ENCODE measurements around the gene CHRNE. TPM values are rescaled to one million over a fixed set of nuclear protein-coding genes. Genes with fewer than 3 reads are reported as not detected.
A peak's percentile ranks its signal among the peaks of the same experiment; 100 is the strongest.

CHRNE gene
- total and polyA plus RNA-seq, 2 of the 4 experiments (the other 2 are of a cell fraction) = under 0.01 to 0.21 TPM

GRCh38 chr17:4884489-4884888, 18.4 kb downstream of the CHRNE start:
- no peaks in the 10 kb centered on the region for H3K27me3 ChIP-seq (ENCODE audit: control insufficient read depth, insufficient read depth, low read length)
- peaks cover 22% of the 10 kb centered on the region for H4K20me1 ChIP-seq (ENCODE audit: insufficient read depth, low read length)
- intact Hi-C loops (cut with micrococcal nuclease) (loop anchor here (10.0 kb wide), 1 partner anchor 320 kb away; the partner anchor contains the start of gene GGT6), in situ Hi-C loops (cut with MboI; ENCODE audit: low sequenced_read_pairs) (loop anchor here (5.0 to 10.0 kb wide), 3 partner anchors 97 to 310 kb away; partner anchors contain the start of genes ARRB2, GLTPD2 and VMO1), dilution Hi-C loops (cut with HindIII; ENCODE audit: low sequenced_read_pairs, unreplicated experiment) (no loop called here)
- ATAC-seq (ENCODE audit: low read depth) (no peak), DNase-seq (no peak)
- H3K4ac ChIP-seq (ENCODE audit: low read depth, low read length) = no peak overlapping the region
- no peak overlapping the region for H2AFZ ChIP-seq (replicated peaks; ENCODE audit: low read length, poor library complexity)
- H4K5ac ChIP-seq (ENCODE audit: low read depth, low read length) = no peak overlapping the region
- H3K9me3 ChIP-seq (ENCODE audit: control insufficient read depth, insufficient read depth, low read length) = no peaks in the 10 kb centered on the region
- H3K14ac ChIP-seq (replicated peaks; ENCODE audit: low read depth, low read length) = no peak overlapping the region
- no peak overlapping the region for H4K8ac ChIP-seq (ENCODE audit: low read depth in 2 of 2, low read length in 2 of 2)
- H3K4me2 ChIP-seq (ENCODE audit: low read depth, low read length) = no peak overlapping the region
- H3K79me1 ChIP-seq (ENCODE audit: low read depth in 1 of 2, low read length in 2 of 2) = peaks cover 0 to 4% of the 10 kb centered on the region in 2 experiments; a peak in 1 of 4 replicates
- H2BK15ac ChIP-seq (ENCODE audit: low read depth, low read length) = no peak overlapping the region
- 100% methylated on average over 1 of the region's 4 CpGs; no CpG with 5 or more reads in 1 of the 2 experiments for WGBS, 2 experiments (ENCODE audit: extremely low coverage in 2 of 2, insufficient read length in 1 of 2)
- H3K36me3 ChIP-seq (ENCODE audit: control insufficient read depth, insufficient read depth, low read length) = peaks cover 46% of the 10 kb centered on the region
- H3K9me1 ChIP-seq (ENCODE audit: insufficient read depth, low read length) = no peaks in the 10 kb centered on the region
- no peak overlapping the region for H3K23ac ChIP-seq (ENCODE audit: low read depth, low read length)
- no peak overlapping the region for H2AK5ac ChIP-seq (ENCODE audit: low read depth, low read length)
- H3K4me1 ChIP-seq (ENCODE audit: control insufficient read depth, insufficient read depth, low read length) = no peaks in the 10 kb centered on the region
- H3K56ac ChIP-seq (ENCODE audit: extremely low read depth, insufficient read depth, low read length) = no peak overlapping the region
- H3K18ac ChIP-seq (ENCODE audit: low read depth, low read length) = no peak overlapping the region
- no peak overlapping the region for H3K27ac ChIP-seq (ENCODE audit: insufficient read depth, low read length)
- ChIA-PET POLR2A (ENCODE audit: unreplicated experiment) (no interaction called here), CTCF (interaction anchor here (0.6 to 1.8 kb wide), 2 partner anchors 94 to 422 kb away, joined by 3 to 6 read pairs; no protein-coding TSS in a partner anchor)
- H4K91ac ChIP-seq (ENCODE audit: insufficient read depth, low read depth, low read length) = no peak overlapping the region
- no peak overlapping the region for H3K4me3 ChIP-seq (ENCODE audit: insufficient read depth, low read depth, low read length)
- no peak overlapping the region for H2BK20ac ChIP-seq (ENCODE audit: low read depth, low read length)
- peak overlapping the region; percentile 42 for H2AK9ac ChIP-seq (replicated peaks; ENCODE audit: low read depth, low read length, poor library complexity)
- H2BK5ac ChIP-seq (ENCODE audit: low read depth, low read length, poor library complexity, severe bottlenecking) = no peak overlapping the region
- H3K9ac ChIP-seq (ENCODE audit: low read depth, low read length) = no peak overlapping the region
- TF ChIP-seq RCOR1 (IDR thresholded peaks at IDR 0.05; ENCODE audit: insufficient replicate concordance, low read length) (no peak), BHLHE40 (IDR thresholded peaks at IDR 0.05; ENCODE audit: low read depth, low read length) (no peak), RFX5 (IDR thresholded peaks at IDR 0.05; ENCODE audit: low read depth, low read length) (no peak), FOS (IDR thresholded peaks at IDR 0.05; ENCODE audit: low read depth, low read length) (no peak), SMC3 (IDR thresholded peaks at IDR 0.05; ENCODE audit: low read depth, low read length) (no peak), POLR2A (IDR thresholded peaks at IDR 0.05; ENCODE audit: low read depth, low read length) (no peak), CTCF (conservative IDR thresholded peaks at IDR 0.05; ENCODE audit: low read depth, low read length) (no peak), MAFK (IDR thresholded peaks at IDR 0.05; ENCODE audit: low read depth, low read length) (no peak), CEBPB (IDR thresholded peaks at IDR 0.05; ENCODE audit: low read depth, low read length) (no peak), MXI1 (IDR thresholded peaks at IDR 0.05; ENCODE audit: borderline replicate concordance, low read depth, low read length) (no peak), CHD1 (IDR thresholded peaks at IDR 0.05; ENCODE audit: low read depth, low read length) (no peak), NFE2L2 (IDR thresholded peaks at IDR 0.05; ENCODE audit: low read depth, low read length) (no peak), MAZ (IDR thresholded peaks at IDR 0.05; ENCODE audit: borderline replicate concordance, low read depth, low read length) (no peak)
- H2BK120ac ChIP-seq (ENCODE audit: low read depth, low read length) = no peak overlapping the region
- BruUV-seq (replicated peaks) = no TSS peak
